Measurements from ENCODE around the gene NFATC2IP. TPM values are rescaled to one million over a fixed set of nuclear protein-coding genes. Genes with fewer than 3 reads are reported as not detected.
"Not testable (repeated sequence)": the region's sequence is repeated elsewhere in the genome, so short reads cannot be mapped to it uniquely, and the experiment has no call there.

The NFATC2IP gene
- total RNA-seq, 1 donor from 2014 or later, result 20.8 TPM

DNA sequence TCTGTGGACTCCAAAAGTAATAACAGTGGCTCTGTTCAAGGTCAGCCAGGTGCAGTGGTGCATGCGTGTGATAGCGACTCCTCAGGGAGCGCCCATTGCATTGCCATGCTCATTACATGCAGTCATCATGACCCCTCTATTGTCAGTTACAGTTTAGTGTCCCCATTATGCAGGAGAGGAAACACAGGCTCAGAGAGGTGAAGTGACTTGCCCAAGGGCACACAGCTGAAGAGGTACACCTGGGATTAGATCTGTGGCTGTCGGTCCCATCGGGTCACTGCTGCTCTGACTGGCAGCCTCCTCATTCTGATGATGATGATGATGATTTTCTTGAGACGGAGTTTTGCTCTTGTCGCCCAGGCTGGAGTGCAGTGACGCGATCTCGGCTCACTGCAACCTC is 41.8 kb downstream of the NFATC2IP start:
- DNase-seq (ENCODE audit: low read depth), result no peak
- Histone ChIP-seq H3K27me3 (ENCODE audit: control insufficient read depth, insufficient read depth, low read length) (no peaks in the 10 kb centered on the region), H3K4me3 (ENCODE audit: low read depth, low read length) (no peak overlapping the region), H3K36me3 (ENCODE audit: control insufficient read depth, insufficient read depth, low read length) (no peaks in the 10 kb centered on the region)
- TF ChIP-seq, protein P1, sequence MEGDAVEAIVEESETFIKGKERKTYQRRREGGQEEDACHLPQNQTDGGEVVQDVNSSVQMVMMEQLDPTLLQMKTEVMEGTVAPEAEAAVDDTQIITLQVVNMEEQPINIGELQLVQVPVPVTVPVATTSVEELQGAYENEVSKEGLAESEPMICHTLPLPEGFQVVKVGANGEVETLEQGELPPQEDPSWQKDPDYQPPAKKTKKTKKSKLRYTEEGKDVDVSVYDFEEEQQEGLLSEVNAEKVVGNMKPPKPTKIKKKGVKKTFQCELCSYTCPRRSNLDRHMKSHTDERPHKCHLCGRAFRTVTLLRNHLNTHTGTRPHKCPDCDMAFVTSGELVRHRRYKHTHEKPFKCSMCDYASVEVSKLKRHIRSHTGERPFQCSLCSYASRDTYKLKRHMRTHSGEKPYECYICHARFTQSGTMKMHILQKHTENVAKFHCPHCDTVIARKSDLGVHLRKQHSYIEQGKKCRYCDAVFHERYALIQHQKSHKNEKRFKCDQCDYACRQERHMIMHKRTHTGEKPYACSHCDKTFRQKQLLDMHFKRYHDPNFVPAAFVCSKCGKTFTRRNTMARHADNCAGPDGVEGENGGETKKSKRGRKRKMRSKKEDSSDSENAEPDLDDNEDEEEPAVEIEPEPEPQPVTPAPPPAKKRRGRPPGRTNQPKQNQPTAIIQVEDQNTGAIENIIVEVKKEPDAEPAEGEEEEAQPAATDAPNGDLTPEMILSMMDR (IDR thresholded peaks at IDR 0.05; ENCODE audit: insufficient read depth, low read length, poor library complexity, severe bottlenecking), result no peak

DNA sequence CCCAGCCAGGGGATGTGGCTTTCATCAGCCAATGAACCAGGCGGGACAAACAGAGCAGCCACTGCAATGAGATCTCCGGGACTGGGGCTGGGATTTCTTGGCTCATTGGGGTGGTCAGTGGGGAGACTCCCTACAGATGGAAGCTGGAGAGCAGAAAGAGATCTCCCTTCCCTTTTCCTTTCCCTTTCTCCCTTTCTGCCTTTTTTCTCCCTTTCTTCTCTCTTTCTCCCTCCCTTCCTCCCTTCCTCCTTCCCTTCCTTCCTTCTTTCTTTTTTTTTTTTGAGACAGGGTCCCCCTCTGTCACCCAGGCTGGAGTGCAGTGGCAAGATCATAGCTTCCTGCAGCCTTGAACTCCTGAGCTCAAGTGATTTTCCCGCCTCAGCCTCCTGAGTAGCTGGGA is 48.1 kb downstream of the NFATC2IP start:
- Histone ChIP-seq H3K4me3 (ENCODE audit: low read depth, low read length) (no peak overlapping the region), H3K27me3 (ENCODE audit: control insufficient read depth, insufficient read depth, low read length) (no peaks in the 10 kb centered on the region), H3K36me3 (ENCODE audit: control insufficient read depth, insufficient read depth, low read length) (no peaks in the 10 kb centered on the region)
- TF ChIP-seq, protein P1 (IDR thresholded peaks at IDR 0.05; ENCODE audit: insufficient read depth, low read length, poor library complexity, severe bottlenecking), result no peak
- no peak for DNase-seq (ENCODE audit: low read depth)

DNA sequence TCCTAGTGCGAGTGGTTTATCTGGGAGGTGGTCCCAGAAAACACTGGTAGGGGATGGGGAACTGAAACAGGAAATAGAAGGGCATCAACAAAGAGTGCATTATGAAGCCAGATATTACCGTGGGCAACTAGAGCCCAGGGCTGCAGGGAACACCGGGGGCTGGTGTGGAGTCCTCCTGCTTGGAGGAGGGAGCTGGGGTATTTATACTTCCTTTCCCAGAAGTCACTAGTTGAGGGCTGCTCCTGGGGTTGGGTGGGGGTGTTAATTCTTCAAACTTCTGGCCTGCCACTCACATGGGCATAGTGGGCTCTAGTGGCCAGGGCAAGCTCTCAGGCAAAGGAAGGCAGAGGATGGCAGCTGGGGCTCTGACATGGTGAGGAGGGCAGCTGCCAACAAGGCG is 48.8 kb downstream of the NFATC2IP start:
- TF ChIP-seq, protein P1 (IDR thresholded peaks at IDR 0.05; ENCODE audit: insufficient read depth, low read length, poor library complexity, severe bottlenecking), result no peak
- H3K36me3 ChIP-seq (ENCODE audit: control insufficient read depth, insufficient read depth, low read length), result no peaks in the 10 kb centered on the region
- H3K4me3 ChIP-seq (ENCODE audit: low read depth, low read length), result no peak overlapping the region
- no peaks in the 10 kb centered on the region for H3K27me3 ChIP-seq (ENCODE audit: control insufficient read depth, insufficient read depth, low read length)
- DNase-seq (ENCODE audit: low read depth), result no peak

DNA sequence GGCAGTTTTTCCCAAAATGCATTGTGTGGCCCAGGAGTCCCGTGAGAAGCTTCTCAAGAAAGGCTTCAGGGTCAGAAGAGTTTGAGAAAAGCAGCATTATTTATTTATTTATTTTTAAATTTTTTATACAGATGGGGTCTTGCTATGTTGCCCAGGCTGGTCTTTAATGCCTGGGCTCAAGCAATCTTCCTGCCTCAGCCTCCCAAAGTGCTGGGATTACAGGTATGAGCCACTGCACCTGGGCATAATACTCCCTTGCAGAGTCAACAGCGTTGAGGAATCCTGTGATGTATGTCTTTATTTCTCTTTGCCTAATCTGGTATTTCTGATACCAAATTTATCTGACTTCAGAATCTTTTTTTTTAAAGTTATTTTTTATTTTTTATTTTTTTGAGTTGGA is 49.3 kb downstream of the NFATC2IP start:
- Histone ChIP-seq H3K27me3 (ENCODE audit: control insufficient read depth, insufficient read depth, low read length) (no peaks in the 10 kb centered on the region), H3K4me3 (ENCODE audit: low read depth, low read length) (no peak overlapping the region), H3K36me3 (ENCODE audit: control insufficient read depth, insufficient read depth, low read length) (no peaks in the 10 kb centered on the region)
- DNase-seq (ENCODE audit: low read depth), result no peak
- TF ChIP-seq, protein P1 (IDR thresholded peaks at IDR 0.05; ENCODE audit: insufficient read depth, low read length, poor library complexity, severe bottlenecking), result no peak

DNA sequence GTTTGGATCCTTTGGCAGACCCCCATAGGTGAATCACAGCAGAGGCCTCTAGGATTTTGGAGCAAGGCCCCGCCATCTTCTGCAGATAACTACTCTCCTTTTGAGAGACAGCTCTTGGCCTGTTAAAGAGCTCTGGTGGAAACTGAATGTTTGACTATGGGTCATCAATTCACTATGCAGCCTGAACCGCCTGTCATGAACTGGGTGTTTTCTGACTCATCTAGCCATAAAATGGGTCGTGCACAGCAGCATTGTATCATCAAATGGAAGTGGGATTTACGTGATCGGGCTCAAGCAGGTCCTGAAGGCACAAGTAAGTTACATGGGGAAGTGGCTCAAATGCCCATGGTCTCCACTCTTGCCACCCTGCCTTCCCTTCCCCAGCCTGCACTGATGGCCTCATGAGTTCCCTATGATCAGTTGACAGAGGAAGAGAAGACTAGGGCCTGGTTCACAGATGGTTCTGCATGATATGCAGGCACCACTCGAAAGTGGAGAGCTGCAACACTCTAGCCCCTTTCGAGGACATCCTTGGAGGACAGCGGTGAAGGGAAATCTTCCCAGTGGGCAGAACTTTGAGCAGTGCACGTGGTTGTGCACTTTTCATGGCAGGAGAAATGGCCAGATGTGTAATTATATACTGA is 53.9 kb downstream of the NFATC2IP start:
- not testable (repeated sequence) for DNase-seq (ENCODE audit: low read depth); H3K4me3 ChIP-seq (ENCODE audit: low read depth, low read length); H3K36me3 ChIP-seq (ENCODE audit: control insufficient read depth, insufficient read depth, low read length); H3K27me3 ChIP-seq (ENCODE audit: control insufficient read depth, insufficient read depth, low read length)

DNA sequence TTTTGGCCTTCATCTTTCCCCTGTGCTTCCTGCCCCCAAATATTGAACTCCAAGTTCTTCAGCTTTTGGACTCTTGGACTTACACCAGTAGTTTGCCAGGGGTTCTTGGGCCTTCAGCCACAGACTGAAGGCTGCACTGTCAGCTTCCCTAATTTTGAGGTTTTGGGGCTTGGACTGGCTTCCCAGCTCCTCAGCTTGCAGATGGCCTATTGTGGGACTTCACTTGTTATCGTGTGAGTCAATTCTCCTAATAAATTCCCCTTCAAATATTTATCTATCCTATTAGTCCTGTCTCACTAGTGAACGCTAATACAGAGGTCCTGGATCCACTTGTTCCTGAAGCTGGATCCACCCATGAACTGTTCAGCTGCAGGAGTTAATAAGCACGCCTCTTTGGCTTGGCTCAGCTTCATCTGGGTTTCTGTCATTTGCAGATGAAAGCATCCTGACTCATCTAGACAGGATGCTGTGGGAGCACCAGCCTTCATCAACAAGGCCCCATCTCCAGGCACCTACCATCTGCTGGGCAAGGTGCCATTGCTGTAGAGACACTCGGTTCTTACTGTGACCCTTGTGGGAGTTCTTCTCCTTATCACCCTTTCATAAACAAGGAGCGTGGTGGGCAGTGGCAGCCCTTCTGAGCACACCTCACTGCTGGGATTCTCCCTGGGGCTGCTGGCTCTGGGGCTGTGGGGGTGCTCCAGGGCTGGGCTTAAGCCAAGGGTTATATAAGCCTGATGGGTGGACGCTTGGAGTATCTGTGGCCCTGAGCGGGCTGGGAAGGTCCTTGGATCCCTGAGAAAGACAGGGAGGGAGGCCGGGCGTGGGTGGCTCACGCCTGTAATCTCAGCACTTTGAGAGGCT is 57.2 kb downstream of the NFATC2IP start:
- Histone ChIP-seq H3K4me3 (ENCODE audit: low read depth, low read length) (no peak overlapping the region), H3K36me3 (ENCODE audit: control insufficient read depth, insufficient read depth, low read length) (no peaks in the 10 kb centered on the region), H3K27me3 (ENCODE audit: control insufficient read depth, insufficient read depth, low read length) (no peaks in the 10 kb centered on the region)
- TF ChIP-seq, protein P1 (IDR thresholded peaks at IDR 0.05; ENCODE audit: insufficient read depth, low read length, poor library complexity, severe bottlenecking), result no peak
- no peak for DNase-seq (ENCODE audit: low read depth)
